GM13977 (cell line): Measurements from ENCODE around the gene LGALS12.

Source experiments
- DNase-seq: peaks from one replicate; pipeline ENCODE4 v3.0.0; 2012; ENCODE audit warnings: low spot score
- CTCF ChIP-seq: IDR thresholded peaks from 2 replicates; pipeline ENCODE4 v1.5.1; 2012; ENCODE audit warnings: mild to moderate bottlenecking, control low read depth; ENCODE audit not compliant: insufficient read depth; ENCODE audit errors: extremely low read depth, missing control alignments
- in situ Hi-C: fragments of 300-500 bp; cut with MboI; formaldehyde crosslinking; loops from one replicate; pipeline ENCODE4 v1.12.0; 2022; ENCODE audit warnings: low sequenced_read_pairs, low pct_unique_long_range_greater_than_20kb, mixed read lengths, inconsistent platforms; ENCODE audit not compliant: unreplicated experiment

Gene LGALS12

GRCh38 chr11:63491240-63491587 lies 14.7 kb upstream of the LGALS12 start:
- TF ChIP-seq CTCF = no peak
- DNase-seq = no peak
- in situ Hi-C loops = no loop called here

- no peak for TF ChIP-seq CTCF
- in situ Hi-C loops = no loop called here
- no peak for DNase-seq
Observed at GRCh38 chr11:63491636-63492372, 14.1 kb upstream of the LGALS12 start.

- TF ChIP-seq CTCF = no peak
- DNase-seq = no peak
- in situ Hi-C loops = no loop called here
Observed at GRCh38 chr11:63492441-63492840, 13.4 kb upstream of the LGALS12 start.

GRCh38 chr11:63493127-63493526 lies 12.8 kb upstream of the LGALS12 start:
- no peak for DNase-seq
- in situ Hi-C loops = no loop called here
- TF ChIP-seq CTCF = no peak

GRCh38 chr11:63494975-63495374 lies 10.9 kb upstream of the LGALS12 start:
- no peak for DNase-seq
- in situ Hi-C loops = no loop called here
- TF ChIP-seq CTCF = no peak

- DNase-seq = no peak
- TF ChIP-seq CTCF = no peak
- in situ Hi-C loops = no loop called here
Observed at GRCh38 chr11:63499874-63500273, 6.0 kb upstream of the LGALS12 start.
